ENCODE measurements around the gene NADSYN1.

Gene NADSYN1

DNA sequence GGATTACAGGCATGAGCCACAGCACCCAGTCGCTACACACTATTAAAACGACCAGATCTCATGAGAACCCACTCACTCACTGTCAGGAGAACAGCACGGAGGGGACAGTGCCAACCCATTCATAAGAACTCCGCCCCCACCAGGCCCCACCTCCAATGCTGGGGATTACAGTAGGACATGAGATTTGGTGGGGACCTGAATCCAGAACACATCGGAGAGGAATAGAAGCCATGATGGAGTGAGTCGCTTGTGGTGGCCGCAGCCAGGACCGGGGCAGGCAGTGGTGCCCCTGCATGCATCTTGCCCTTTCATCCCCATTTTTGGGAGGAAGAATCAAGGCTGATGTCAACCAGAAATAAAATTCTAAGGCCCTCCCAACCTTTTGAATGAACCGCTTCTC is 8.7 kb downstream of the NADSYN1 start:
- H3K4me3 ChIP-seq (replicated peaks; ENCODE audit: low read depth, low read length), result no peak overlapping the region
- TF ChIP-seq, protein P1, sequence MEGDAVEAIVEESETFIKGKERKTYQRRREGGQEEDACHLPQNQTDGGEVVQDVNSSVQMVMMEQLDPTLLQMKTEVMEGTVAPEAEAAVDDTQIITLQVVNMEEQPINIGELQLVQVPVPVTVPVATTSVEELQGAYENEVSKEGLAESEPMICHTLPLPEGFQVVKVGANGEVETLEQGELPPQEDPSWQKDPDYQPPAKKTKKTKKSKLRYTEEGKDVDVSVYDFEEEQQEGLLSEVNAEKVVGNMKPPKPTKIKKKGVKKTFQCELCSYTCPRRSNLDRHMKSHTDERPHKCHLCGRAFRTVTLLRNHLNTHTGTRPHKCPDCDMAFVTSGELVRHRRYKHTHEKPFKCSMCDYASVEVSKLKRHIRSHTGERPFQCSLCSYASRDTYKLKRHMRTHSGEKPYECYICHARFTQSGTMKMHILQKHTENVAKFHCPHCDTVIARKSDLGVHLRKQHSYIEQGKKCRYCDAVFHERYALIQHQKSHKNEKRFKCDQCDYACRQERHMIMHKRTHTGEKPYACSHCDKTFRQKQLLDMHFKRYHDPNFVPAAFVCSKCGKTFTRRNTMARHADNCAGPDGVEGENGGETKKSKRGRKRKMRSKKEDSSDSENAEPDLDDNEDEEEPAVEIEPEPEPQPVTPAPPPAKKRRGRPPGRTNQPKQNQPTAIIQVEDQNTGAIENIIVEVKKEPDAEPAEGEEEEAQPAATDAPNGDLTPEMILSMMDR (IDR thresholded peaks at IDR 0.05; ENCODE audit: low read length, missing control alignments), result no peak
- DNase-seq (ENCODE audit: low read depth), result no peak

DNA sequence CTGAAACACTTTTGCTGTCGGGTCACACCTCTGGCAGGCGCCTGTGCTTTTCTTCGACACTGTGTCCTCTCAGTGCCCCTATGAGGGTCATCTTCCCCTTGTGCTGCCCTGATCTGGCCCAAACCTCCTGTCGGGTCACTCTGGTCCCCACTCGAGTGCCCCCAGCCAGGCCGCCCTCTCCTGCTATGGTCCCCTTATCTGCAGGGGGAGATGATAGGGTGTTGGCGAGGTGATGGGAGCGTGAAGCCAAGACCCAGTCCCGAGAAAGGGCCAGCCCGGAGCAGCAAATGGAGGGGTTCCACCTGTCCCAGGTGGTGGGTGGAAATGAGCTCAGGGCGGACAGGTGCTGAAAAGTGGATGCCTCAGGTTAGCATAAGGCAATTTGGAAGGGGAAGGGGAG is 9.7 kb downstream of the NADSYN1 start:
- TF ChIP-seq, protein P1 (IDR thresholded peaks at IDR 0.05; ENCODE audit: low read length, missing control alignments), result no peak
- no peak overlapping the region for H3K4me3 ChIP-seq (replicated peaks; ENCODE audit: low read depth, low read length)
- no peak for DNase-seq (ENCODE audit: low read depth)

DNA sequence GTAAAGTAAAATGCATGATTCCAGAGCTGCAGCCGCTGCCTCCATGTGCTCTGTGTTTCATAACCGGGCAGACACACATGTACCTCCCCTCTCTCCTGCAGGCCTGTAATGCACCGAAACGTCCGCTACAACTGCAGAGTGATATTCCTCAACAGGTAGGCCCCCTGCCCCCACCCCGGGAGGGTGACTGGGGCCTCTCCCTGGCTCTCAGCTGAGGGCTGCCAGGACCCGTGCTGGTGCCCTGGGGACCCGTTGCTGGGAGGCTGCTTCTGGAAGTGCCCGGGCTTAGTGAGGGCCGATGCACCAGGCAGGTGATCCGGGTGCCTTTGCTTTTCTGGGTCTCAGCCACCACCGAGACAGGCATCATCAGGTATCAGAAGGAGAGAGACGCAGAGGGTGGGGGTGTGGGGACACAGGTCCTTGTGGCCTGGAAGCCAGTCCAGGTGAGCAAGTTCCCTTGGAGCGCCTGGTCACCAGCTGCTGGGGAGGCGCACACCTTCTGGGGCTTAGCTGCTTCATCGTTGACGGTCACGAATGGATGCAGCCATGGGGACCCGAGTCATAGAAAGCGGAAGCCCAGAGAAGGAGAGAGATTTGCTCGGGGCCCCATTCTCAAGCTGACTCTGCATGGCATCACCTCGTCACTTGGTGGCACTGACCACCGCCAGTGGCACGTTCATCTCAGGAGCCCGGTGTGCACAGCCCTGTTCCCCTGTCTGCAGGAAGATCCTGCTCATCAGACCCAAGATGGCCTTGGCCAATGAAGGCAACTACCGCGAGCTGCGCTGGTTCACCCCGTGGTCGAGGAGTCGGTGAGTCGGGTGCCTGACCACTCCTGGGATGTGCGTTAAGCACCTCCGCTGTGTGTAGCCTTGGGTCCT is 10.6 kb downstream of the NADSYN1 start:
- no peak overlapping the region for H3K4me3 ChIP-seq (replicated peaks; ENCODE audit: low read depth, low read length)
- TF ChIP-seq, protein P1 (IDR thresholded peaks at IDR 0.05; ENCODE audit: low read length, missing control alignments), result no peak
- no peak for DNase-seq (ENCODE audit: low read depth)

DNA sequence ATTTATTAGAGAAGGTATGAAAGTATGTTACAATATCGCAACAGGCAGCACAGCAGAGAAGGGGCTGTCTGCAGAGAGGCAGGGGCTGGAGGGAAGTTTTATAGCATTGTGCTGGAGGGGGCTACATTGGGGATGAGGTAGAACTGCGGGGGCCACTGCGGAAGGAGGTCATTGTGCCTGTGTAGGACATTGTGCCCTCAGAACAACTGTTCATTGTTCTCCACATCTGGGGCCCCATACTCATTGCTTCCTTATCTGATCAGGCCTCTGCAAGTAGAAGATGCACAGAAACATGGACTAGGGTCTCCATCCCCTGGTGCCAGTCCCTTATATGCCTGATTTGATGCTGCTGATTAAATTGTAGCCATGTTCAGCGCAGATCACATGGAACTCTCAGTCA is 12.1 kb downstream of the NADSYN1 start:
- DNase-seq (ENCODE audit: low read depth), result no peak
- TF ChIP-seq, protein P1 (IDR thresholded peaks at IDR 0.05; ENCODE audit: low read length, missing control alignments), result no peak
- no peak overlapping the region for H3K4me3 ChIP-seq (replicated peaks; ENCODE audit: low read depth, low read length)

DNA sequence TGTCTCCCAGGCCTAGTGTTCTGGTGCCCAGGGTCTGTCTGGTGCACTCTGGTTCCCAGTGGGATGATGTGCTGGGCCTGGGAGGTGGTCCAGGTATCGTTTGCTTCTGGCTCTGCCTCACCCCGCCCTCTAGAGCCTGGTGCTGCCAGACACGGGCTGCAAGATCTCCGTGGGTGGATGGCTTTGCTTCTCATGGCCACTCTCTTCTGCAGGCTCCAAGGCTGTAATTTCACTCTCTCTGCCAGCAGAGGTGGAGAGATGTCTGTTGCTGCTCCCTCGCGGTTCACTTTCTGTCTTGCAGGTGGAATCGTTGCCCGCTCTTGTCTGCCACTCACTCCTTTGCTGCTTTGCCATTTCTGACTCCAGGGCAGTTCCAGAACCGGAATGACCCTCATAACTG is 13.4 kb downstream of the NADSYN1 start:
- H3K4me3 ChIP-seq (replicated peaks; ENCODE audit: low read depth, low read length), result no peak overlapping the region
- no peak for DNase-seq (ENCODE audit: low read depth)
- TF ChIP-seq, protein P1 (IDR thresholded peaks at IDR 0.05; ENCODE audit: low read length, missing control alignments), result no peak

DNA sequence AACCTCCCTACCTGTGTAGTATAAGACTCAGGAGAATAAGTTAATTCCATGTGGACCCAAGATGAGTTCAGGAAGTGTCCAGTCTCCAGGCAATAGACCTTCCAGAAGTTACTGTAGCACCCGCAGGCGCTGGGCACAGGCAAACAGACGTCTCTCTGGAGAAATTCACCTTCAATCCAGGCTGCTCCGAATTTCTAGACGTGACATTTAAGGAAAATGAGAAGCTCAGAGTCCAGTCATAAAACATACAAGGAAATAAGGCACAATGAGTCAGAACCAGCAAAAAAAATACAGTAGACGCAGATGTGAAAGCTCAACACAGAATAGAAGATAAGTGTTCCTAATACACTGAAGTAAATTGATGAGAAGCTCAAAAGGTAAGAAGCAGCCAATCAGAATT is 14.2 kb downstream of the NADSYN1 start:
- DNase-seq (ENCODE audit: low read depth), result no peak
- H3K4me3 ChIP-seq (replicated peaks; ENCODE audit: low read depth, low read length), result no peak overlapping the region
- TF ChIP-seq, protein P1 (IDR thresholded peaks at IDR 0.05; ENCODE audit: low read length, missing control alignments), result no peak

DNA sequence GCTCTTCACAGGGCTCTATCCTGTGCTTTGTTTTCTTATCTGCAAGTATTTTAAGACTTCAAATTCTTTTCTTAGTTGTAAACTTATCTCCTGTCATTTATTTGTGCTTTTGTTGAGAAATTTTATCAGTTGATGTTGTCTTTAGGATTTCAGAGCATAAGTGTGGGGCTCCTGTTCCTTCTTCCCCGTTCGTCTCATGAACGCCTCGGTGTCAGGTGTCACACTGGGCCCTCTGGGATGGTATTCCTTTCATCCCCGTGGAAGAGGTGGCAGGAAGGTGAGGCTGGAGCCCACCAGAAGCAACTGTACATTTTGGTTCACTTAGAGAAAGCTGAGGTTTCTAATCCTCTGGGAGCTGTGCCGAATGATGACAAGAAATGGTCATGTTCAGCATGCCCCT is 17.9 kb downstream of the NADSYN1 start:
- no peak for DNase-seq (ENCODE audit: low read depth)
- no peak overlapping the region for H3K4me3 ChIP-seq (replicated peaks; ENCODE audit: low read depth, low read length)
- TF ChIP-seq, protein P1 (IDR thresholded peaks at IDR 0.05; ENCODE audit: low read length, missing control alignments), result no peak

Data from fibroblast of pulmonary artery (primary cell).